ENCODE measurements around the gene ECM1. TPM values are rescaled to one million over a fixed set of nuclear protein-coding genes. Genes with fewer than 3 reads are reported as not detected.

ECM1 gene
- total RNA-seq, 1 experiment from 2014 or later: 1.7 TPM

DNA sequence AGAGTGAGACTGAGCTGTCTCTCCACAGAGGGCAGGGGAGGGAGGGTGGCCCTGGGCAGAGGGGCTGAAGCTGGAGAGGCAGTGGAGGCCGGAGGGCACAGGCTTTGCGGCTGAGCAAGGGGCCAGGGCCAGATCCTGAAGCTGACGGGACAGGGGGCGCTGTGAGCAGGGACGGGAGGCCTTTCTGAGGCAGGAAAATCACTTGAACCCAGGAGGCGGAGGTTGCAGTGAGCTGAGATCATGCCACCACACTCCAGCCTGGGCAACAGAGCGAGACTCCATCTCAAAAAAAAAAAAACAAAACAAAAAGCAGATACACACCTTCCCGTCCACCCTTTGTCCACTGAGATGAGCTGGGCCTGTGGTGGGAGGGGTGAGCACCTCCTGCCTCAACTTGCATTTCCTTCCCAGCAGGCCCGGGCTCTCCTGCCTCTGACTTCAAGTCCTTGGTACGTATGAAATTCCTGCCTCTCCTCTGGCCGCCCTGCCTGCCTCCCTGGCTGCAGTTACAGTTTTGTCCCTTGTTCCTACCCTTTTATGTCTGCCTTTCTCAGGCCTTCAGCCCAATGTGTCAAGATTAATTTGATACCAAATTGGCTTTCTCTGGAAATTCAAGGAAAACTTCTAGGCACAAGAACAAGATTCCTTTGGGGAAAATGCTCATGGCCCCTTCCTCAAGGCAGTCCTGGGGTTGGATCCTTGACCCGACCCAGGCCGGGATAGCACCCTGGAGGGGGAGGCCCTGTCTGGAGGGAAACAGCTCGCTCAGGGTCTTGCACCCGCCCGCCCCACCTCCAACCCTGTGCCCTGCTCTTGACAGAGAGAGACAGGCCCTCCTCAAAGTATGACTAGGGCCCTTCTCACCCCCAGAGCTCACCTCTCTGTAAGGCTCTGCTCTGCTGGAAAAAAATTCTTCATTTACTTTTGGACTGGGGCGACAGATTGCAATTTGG lies 30.1 kb downstream of the ECM1 start:
- DNase-seq (ENCODE audit: unreplicated experiment): no peak
- H3K36me3 Mint-ChIP-seq (ENCODE audit: insufficient read depth, unreplicated experiment): no peaks in the 10 kb centered on the region
- POLR2A ChIA-PET: interaction anchor here (1.3 to 2.0 kb wide), 2 partner anchors 11 to 14 kb away, joined by 4 to 9 read pairs; partner anchors contain the start of gene ADAMTSL4
- H3K27ac Mint-ChIP-seq (ENCODE audit: low read depth, unreplicated experiment): no peak overlapping the region
- H3K4me1 Mint-ChIP-seq (ENCODE audit: insufficient read depth, unreplicated experiment): peaks cover 6% of the 10 kb centered on the region
- H3K27me3 Mint-ChIP-seq (ENCODE audit: insufficient read depth, unreplicated experiment): no peaks in the 10 kb centered on the region
- BruUV-seq (replicated peaks): no TSS peak
- CTCF ChIA-PET: interaction anchor here (0.6 to 1.6 kb wide), 10 partner anchors 9 to 385 kb away, joined by 3 to 8 read pairs (median 4); no protein-coding TSS in a partner anchor
- intact Hi-C loops (cut with micrococcal nuclease): no loop called here
- TF ChIP-seq CTCF (IDR thresholded peaks at IDR 0.05; ENCODE audit: unreplicated experiment): no peak
- no peak overlapping the region for H3K4me3 Mint-ChIP-seq (ENCODE audit: unreplicated experiment)
- H3K9me3 Mint-ChIP-seq (ENCODE audit: unreplicated experiment): no peaks in the 10 kb centered on the region

GRCh38 chr1:150543500-150544143 lies 35.7 kb downstream of the ECM1 start:
- DNase-seq (ENCODE audit: unreplicated experiment): peak; percentile 17
- no peak overlapping the region for H3K27ac Mint-ChIP-seq (ENCODE audit: low read depth, unreplicated experiment)
- H3K9me3 Mint-ChIP-seq (ENCODE audit: unreplicated experiment): no peaks in the 10 kb centered on the region
- H3K4me3 Mint-ChIP-seq (ENCODE audit: unreplicated experiment): no peak overlapping the region
- H3K27me3 Mint-ChIP-seq (ENCODE audit: insufficient read depth, unreplicated experiment): no peaks in the 10 kb centered on the region
- H3K4me1 Mint-ChIP-seq (ENCODE audit: insufficient read depth, unreplicated experiment): peaks cover 6% of the 10 kb centered on the region
- intact Hi-C loops (cut with micrococcal nuclease): no loop called here
- H3K36me3 Mint-ChIP-seq (ENCODE audit: insufficient read depth, unreplicated experiment): peaks cover 16% of the 10 kb centered on the region
- TF ChIP-seq CTCF (IDR thresholded peaks at IDR 0.05; ENCODE audit: unreplicated experiment): no peak
- ChIA-PET CTCF (interaction anchor here (1.4 to 3.4 kb wide), 4 partner anchors 11 to 269 kb away, joined by 3 to 30 read pairs (median 9); partner anchors contain the start of gene TARS2), POLR2A (interaction anchor here (0.8 to 1.1 kb wide), 2 partner anchors 17 to 28 kb away, joined by 3 to 6 read pairs; partner anchors contain the start of gene FALEC)
- BruUV-seq (replicated peaks): no TSS peak

DNA sequence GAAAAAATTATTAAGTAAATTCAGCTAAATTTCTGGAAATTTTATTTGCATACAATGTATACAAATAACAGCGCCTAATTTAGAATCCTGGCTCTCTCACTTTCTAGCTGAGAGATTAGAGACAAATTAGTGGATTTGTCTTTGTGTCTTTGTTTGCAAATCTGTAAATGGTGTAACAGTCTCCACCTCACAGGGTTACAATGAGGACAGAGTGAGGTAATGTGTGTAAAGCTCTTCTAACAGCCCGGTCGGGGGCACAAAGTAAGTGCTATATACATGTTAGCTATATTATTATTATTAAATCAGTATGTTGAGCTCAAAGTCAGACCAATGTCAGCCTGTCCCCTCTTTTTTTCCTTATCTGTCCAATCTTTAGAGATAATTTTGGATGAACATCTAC lies 36.3 kb downstream of the ECM1 start:
- Mint-ChIP-seq H3K4me1 (ENCODE audit: insufficient read depth, unreplicated experiment) (peaks cover 6% of the 10 kb centered on the region), H3K27ac (ENCODE audit: low read depth, unreplicated experiment) (no peak overlapping the region), H3K36me3 (ENCODE audit: insufficient read depth, unreplicated experiment) (peaks cover 18% of the 10 kb centered on the region), H3K27me3 (ENCODE audit: insufficient read depth, unreplicated experiment) (no peaks in the 10 kb centered on the region), H3K9me3 (ENCODE audit: unreplicated experiment) (no peaks in the 10 kb centered on the region), H3K4me3 (ENCODE audit: unreplicated experiment) (no peak overlapping the region)
- BruUV-seq (replicated peaks): no TSS peak
- no peak for TF ChIP-seq CTCF (IDR thresholded peaks at IDR 0.05; ENCODE audit: unreplicated experiment)
- no peak for DNase-seq (ENCODE audit: unreplicated experiment)
- ChIA-PET POLR2A (interaction anchor here (0.5 to 1.1 kb wide), 3 partner anchors 27 to 891 kb away, joined by 3 to 6 read pairs (median 3); partner anchors contain the start of gene FALEC), CTCF (interaction anchor here (0.5 to 3.4 kb wide), 7 partner anchors 11 to 329 kb away, joined by 3 to 30 read pairs (median 4); partner anchors contain the start of gene TARS2)
- intact Hi-C loops (cut with micrococcal nuclease): no loop called here

Data from MCF 10A (cell line).